Parathyroid adenoma (tissue), 2 donors: ENCODE data around the gene ADCY5.

ENCODE experiments used
- H2AFZ ChIP-seq: fragments of 300-600 bp; sonication (generic); one replicate; pipeline ENCODE4 v1.7.0; 2017; ENCODE audit warnings: antibody characterized with exemption, mild to moderate bottlenecking
- H3K27ac ChIP-seq: fragments of 300-600 bp; sonication (generic); one replicate; pipeline ENCODE4 v1.7.0; 2017
- H3K27me3 ChIP-seq: fragments of 300-600 bp; sonication (generic); one replicate; pipeline ENCODE4 v1.7.0; 2017; ENCODE audit warnings: low read length; ENCODE audit not compliant: control insufficient read depth, insufficient read depth
- H3K36me3 ChIP-seq: fragments of 300-600 bp; sonication (generic); one replicate; pipeline ENCODE4 v1.7.0; 2017; ENCODE audit warnings: low read length; ENCODE audit not compliant: control insufficient read depth, insufficient read depth
- H3K4me1 ChIP-seq: fragments of 300-600 bp; sonication (generic); one replicate; pipeline ENCODE4 v1.7.0; 2017; ENCODE audit warnings: control low read depth
- H3K4me2 ChIP-seq: fragments of 300-600 bp; sonication (generic); one replicate; pipeline ENCODE4 v1.7.0; 2017; ENCODE audit warnings: low read length
- H3K4me3 ChIP-seq: fragments of 300-600 bp; sonication (generic); one replicate; pipeline ENCODE4 v1.7.0; 2017; ENCODE audit warnings: low read depth, low read length
- H3K79me2 ChIP-seq: fragments of 300-600 bp; sonication (generic); one replicate; pipeline ENCODE4 v1.7.0; 2017; ENCODE audit warnings: control low read depth
- H3K9ac ChIP-seq: fragments of 300-600 bp; sonication (generic); one replicate; pipeline ENCODE4 v1.7.0; 2017; ENCODE audit warnings: mild to moderate bottlenecking
- H3K9me3 ChIP-seq: fragments of 300-600 bp; sonication (generic); one replicate; pipeline ENCODE4 v1.7.0; 2017; ENCODE audit warnings: low read length; ENCODE audit not compliant: control insufficient read depth
- TF ChIP-seq, protein P1 (sequence below): fragments of 300-600 bp; sonication (generic); IDR thresholded peaks from one replicate; pipeline ENCODE4 v1.7.0; 2017; ENCODE audit warnings: antibody characterized with exemption, mild to moderate bottlenecking
- donor health status: primary hyperparathyroidism.

The ADCY5 gene

DNA sequence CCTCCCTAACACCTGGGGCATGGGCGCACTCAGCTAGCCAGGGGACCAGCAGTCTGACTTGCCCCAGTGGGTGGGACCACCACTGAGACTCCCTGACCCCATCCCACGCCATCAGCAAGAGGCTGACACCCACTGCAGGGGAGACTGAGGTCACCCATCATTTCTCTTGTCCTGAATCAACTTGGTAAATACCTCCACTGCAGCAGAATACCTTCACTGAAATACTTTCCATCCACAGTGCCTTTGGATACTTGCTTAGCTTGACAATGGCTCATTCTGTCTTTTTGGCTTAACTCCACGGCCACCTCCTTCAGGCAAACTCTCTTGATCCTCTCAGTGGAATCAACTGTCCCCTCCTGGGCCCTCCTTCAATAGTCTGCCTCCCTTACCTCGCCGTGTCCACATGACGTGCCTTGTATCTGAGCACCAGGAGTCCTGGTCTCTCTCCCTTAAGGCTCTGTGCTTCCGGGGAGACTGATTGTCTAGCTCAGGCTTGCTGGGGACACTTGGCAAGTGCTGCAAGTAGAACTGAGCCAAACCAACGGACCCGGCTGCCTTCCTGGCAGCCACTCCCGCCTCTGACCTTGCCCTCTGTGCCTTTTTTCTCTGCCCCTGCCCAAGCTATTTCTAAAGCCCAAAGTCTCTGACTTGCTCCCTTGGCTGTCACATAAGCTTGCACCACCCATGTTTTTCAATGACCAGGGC, 119.1 kb downstream of the ADCY5 start:
- H3K27ac ChIP-seq, result no peak overlapping the region

GRCh38 chr3:123328851-123329635, 119.8 kb downstream of the ADCY5 start:
- peaks cover 2% of the 10 kb centered on the region for H3K4me1 ChIP-seq
- no peaks in the 10 kb centered on the region for H3K79me2 ChIP-seq
- H3K27ac ChIP-seq, result no peak overlapping the region
- H2AFZ ChIP-seq, result no peak overlapping the region
- no peaks in the 10 kb centered on the region for H3K36me3 ChIP-seq
- H3K4me3 ChIP-seq, result no peak overlapping the region
- no peaks in the 10 kb centered on the region for H3K9me3 ChIP-seq
- TF ChIP-seq, protein P1, sequence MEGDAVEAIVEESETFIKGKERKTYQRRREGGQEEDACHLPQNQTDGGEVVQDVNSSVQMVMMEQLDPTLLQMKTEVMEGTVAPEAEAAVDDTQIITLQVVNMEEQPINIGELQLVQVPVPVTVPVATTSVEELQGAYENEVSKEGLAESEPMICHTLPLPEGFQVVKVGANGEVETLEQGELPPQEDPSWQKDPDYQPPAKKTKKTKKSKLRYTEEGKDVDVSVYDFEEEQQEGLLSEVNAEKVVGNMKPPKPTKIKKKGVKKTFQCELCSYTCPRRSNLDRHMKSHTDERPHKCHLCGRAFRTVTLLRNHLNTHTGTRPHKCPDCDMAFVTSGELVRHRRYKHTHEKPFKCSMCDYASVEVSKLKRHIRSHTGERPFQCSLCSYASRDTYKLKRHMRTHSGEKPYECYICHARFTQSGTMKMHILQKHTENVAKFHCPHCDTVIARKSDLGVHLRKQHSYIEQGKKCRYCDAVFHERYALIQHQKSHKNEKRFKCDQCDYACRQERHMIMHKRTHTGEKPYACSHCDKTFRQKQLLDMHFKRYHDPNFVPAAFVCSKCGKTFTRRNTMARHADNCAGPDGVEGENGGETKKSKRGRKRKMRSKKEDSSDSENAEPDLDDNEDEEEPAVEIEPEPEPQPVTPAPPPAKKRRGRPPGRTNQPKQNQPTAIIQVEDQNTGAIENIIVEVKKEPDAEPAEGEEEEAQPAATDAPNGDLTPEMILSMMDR, result peak; percentile 93
- H3K27me3 ChIP-seq, result no peaks in the 10 kb centered on the region
- H3K9ac ChIP-seq, result no peak overlapping the region
- no peak overlapping the region for H3K4me2 ChIP-seq

More for the DNA sequence above, 119.1 kb downstream of the ADCY5 start:
- Histone ChIP-seq H3K36me3 (no peaks in the 10 kb centered on the region), H3K4me2 (no peak overlapping the region), H3K9ac (no peak overlapping the region), H3K79me2 (no peaks in the 10 kb centered on the region), H3K27me3 (no peaks in the 10 kb centered on the region), H2AFZ (no peak overlapping the region), H3K4me3 (no peak overlapping the region), H3K4me1 (peaks cover 2% of the 10 kb centered on the region), H3K9me3 (no peaks in the 10 kb centered on the region)
- TF ChIP-seq, protein P1, result no peak

- H3K4me3 ChIP-seq, result no peak overlapping the region
- no peaks in the 10 kb centered on the region for H3K36me3 ChIP-seq
- TF ChIP-seq, protein P1, result no peak
- H2AFZ ChIP-seq, result no peak overlapping the region
- peak overlapping the region; percentile 19 for H3K9ac ChIP-seq
- no peaks in the 10 kb centered on the region for H3K79me2 ChIP-seq
- peaks cover 2% of the 10 kb centered on the region for H3K4me1 ChIP-seq
- no peaks in the 10 kb centered on the region for H3K9me3 ChIP-seq
- H3K4me2 ChIP-seq, result no peak overlapping the region
- H3K27me3 ChIP-seq, result no peaks in the 10 kb centered on the region
- no peak overlapping the region for H3K27ac ChIP-seq
These were observed 120.7 kb downstream of the ADCY5 start for GRCh38 chr3:123327956-123328850.

DNA sequence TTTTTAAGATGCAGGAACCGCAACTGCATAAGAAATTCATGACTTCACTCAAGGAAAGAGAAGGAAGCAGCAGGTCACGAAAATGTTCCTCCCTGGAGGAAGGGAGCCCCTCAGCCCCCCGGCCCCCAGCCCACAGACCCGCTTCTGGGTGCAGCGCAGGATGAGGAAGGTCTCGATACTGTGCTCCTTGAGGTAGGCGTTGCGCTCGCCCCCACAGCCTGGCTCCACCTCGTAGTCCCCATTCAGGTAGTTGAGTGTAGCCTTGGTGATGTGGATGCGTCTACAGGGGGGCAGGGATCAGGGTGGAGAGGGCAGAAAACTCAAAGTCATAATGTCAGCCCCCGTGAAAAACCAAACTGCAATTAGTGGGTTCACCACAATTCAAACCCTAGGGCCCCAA, 121.4 kb downstream of the ADCY5 start:
- H3K4me3 ChIP-seq, result no peak overlapping the region
- H3K36me3 ChIP-seq, result no peaks in the 10 kb centered on the region
- no peaks in the 10 kb centered on the region for H3K27me3 ChIP-seq
- no peaks in the 10 kb centered on the region for H3K9me3 ChIP-seq
- no peak overlapping the region for H2AFZ ChIP-seq
- TF ChIP-seq, protein P1, result no peak
- no peak overlapping the region for H3K9ac ChIP-seq
- no peak overlapping the region for H3K4me2 ChIP-seq
- H3K4me1 ChIP-seq, result peaks cover 2% of the 10 kb centered on the region
- no peaks in the 10 kb centered on the region for H3K79me2 ChIP-seq
- no peak overlapping the region for H3K27ac ChIP-seq
